HepG2 (cell line): ENCODE data around the gene MALRD1. TPM values are rescaled to one million over a fixed set of nuclear protein-coding genes. Genes with fewer than 3 reads are reported as not detected.

ENCODE experiments used
- ATAC-seq: fragments of 200-7000 bp; cut with Tn5 transposase; 3 replicates; pipeline ENCODE4 v1.9.1; 2020; ENCODE audit warnings: mild to moderate bottlenecking, moderate library complexity
- BruUV-seq: library from RNA; stranded (reverse); fragments of 400-500 nt; replicated peaks from 2 replicates; lab custom pipeline; 2021; lab: Mats Ljungman, UMichigan
- CTCF ChIA-PET: fragments of 300-600 bp; formaldehyde crosslinking; extraction: SDS; loops from one replicate; lab custom pipeline; 2021; ENCODE audit warnings: low total read pairs, inconsistent platforms, low intra/inter-chr PET ratio; lab: Yijun Ruan, JAX
- POLR2A ChIA-PET: fragments of 350-600 bp; sonication (Branson Sonifier 250); formaldehyde crosslinking; loops from one replicate; lab custom pipeline; 2020; ENCODE audit warnings: antibody characterized with exemption, inconsistent platforms; lab: Yijun Ruan, JAX
- DNase-seq: peaks from one replicate; pipeline ENCODE4 v3.0.0-alpha.2; 2015; ENCODE audit warnings: low spot score
- FAIRE-seq: peaks from 3 replicates; lab custom pipeline; 2011; peaks lifted over from hg19 to GRCh38; lab: Jason Lieb, UNC
- H2AFZ ChIP-seq: one replicate; pipeline ENCODE4 v1.6.1; 2011; ENCODE audit warnings: low read length, inconsistent platforms
- H3K27ac ChIP-seq: fragments of 300-600 bp; 3 replicates; pipeline ENCODE4 v1.8.0; 2011; ENCODE audit warnings: mixed run types, mild to moderate bottlenecking, mixed read lengths, low read length, inconsistent platforms; ENCODE audit not compliant: insufficient read depth; ENCODE audit errors: extremely low read length
- H3K27me3 ChIP-seq, 2 experiments: fragments of 200-600 bp in 1 of 2; 2 replicates in 1 of 2; 3 replicates in 1 of 2; pipeline versions ENCODE4 v1.6.0 to v1.8.0; 2011; ENCODE audit warnings: low read length in 2 of 2, mild to moderate bottlenecking in 2 of 2, moderate library complexity in 2 of 2, inconsistent platforms in 1 of 2; ENCODE audit not compliant: insufficient read depth in 2 of 2, control insufficient read depth in 1 of 2
- H3K36me3 ChIP-seq, 2 experiments: fragments of 200-600 bp in 1 of 2; replicated peaks in 1 of 2; 2 replicates in 1 of 2; 3 replicates in 1 of 2; pipeline versions ENCODE4 v1.5.1 to v1.8.0; 2011; ENCODE audit warnings: low read length in 2 of 2, inconsistent platforms in 1 of 2; ENCODE audit not compliant: insufficient read depth in 2 of 2, control insufficient read depth in 1 of 2
- H3K4me1 ChIP-seq: 2 replicates; pipeline ENCODE4 v1.5.1; 2012; ENCODE audit warnings: low read length, inconsistent platforms; ENCODE audit not compliant: insufficient read depth
- H3K4me2 ChIP-seq: 2 replicates; pipeline ENCODE4 v1.6.0; 2011; ENCODE audit warnings: low read depth, low read length, inconsistent platforms
- H3K4me3 ChIP-seq, 3 experiments: fragments of 200-600 bp in 1 of 3; sonication (generic), shearing (Covaris generic) in 1 of 3; replicated peaks in 1 of 3; 2 replicates each; pipeline ENCODE4 v1.5.1; 2011 to 2016; ENCODE audit warnings: low read length in 3 of 3, inconsistent platforms in 2 of 3, low read depth in 2 of 3, mild to moderate bottlenecking in 2 of 3, control low read depth in 1 of 3, mixed read lengths in 1 of 3; ENCODE audit not compliant: insufficient read depth in 1 of 3
- H3K79me2 ChIP-seq: one replicate; pipeline ENCODE4 v1.6.1; 2011; ENCODE audit warnings: low read length, inconsistent platforms; ENCODE audit not compliant: insufficient read depth
- H3K9ac ChIP-seq: 2 replicates; pipeline ENCODE4 v1.6.0; 2011; ENCODE audit warnings: mild to moderate bottlenecking, low read depth, low read length, inconsistent platforms; ENCODE audit not compliant: insufficient read depth
- H3K9me3 ChIP-seq: 2 replicates; pipeline ENCODE4 v1.5.1; 2012; ENCODE audit warnings: mild to moderate bottlenecking, low read length
- H4K20me1 ChIP-seq: 2 replicates; pipeline ENCODE4 v1.6.0; 2011; ENCODE audit warnings: inconsistent platforms, mild to moderate bottlenecking, low read length, moderate library complexity; ENCODE audit not compliant: insufficient read depth
- ATRX ChIP-seq: sonication (generic); formaldehyde crosslinking; IDR thresholded peaks from 2 replicates; pipeline ENCODE4 v1.4.0; 2020; ENCODE audit warnings: missing genetic modification reagents, borderline replicate concordance
- MAZ ChIP-seq, 2 experiments: sonication (generic) in 1 of 2; formaldehyde crosslinking in 1 of 2; IDR thresholded peaks; 2 replicates each; pipeline versions ENCODE4 v1.5.0 to v1.6.1; 2012 to 2020; ENCODE audit warnings: low read depth in 2 of 2, mild to moderate bottlenecking in 2 of 2, borderline replicate concordance in 1 of 2, improper control_type of control experiment in 1 of 2, low read length in 1 of 2, missing genetic modification reagents in 1 of 2, moderate library complexity in 1 of 2
- NPAS2 ChIP-seq: sonication (generic); formaldehyde crosslinking; IDR thresholded peaks from 2 replicates; pipeline ENCODE4 v1.8.0; 2022; ENCODE audit warnings: mild to moderate bottlenecking, missing genetic modification reagents, borderline replicate concordance
- ZFX ChIP-seq: sonication (generic); formaldehyde crosslinking; IDR thresholded peaks from 2 replicates; pipeline ENCODE4 v1.4.0; 2020; ENCODE audit warnings: mild to moderate bottlenecking, low read depth, missing genetic modification reagents, moderate library complexity
- WGBS: methylation state at CpG from one replicate; pipeline ENCODE4 v1.1.6; 2017; ENCODE audit warnings: low lambda C conversion rate; 5-methylcytosine and 5-hydroxymethylcytosine counted together
- in situ Hi-C: cut with HindIII; loops from 2 replicates; pipeline ENCODE4 v1.10.0; 2017; ENCODE audit warnings: low pct_unique_long_range_greater_than_20kb; ENCODE audit not compliant: extremely low pct_ligation_motif_present
- intact Hi-C: fragments of 100-400 bp; cut with micrococcal nuclease; formaldehyde crosslinking; loops from one replicate; pipeline ENCODE4 v1.10.0; 2022; ENCODE audit not compliant: unreplicated experiment
- polyA plus RNA-seq, 8 experiments: library from polyadenylated mRNA; depleted of rRNA in 3 of 8; stranded (reverse) in 7 of 8; unstranded in 1 of 8; fragments of >200 nt; fragmentation: Illumina TruSeq in 4 of 8; extraction: Trizol in 4 of 8; gene quantifications; 2 replicates each; pipeline versions ENCODE4 v1.2.1 to v1.2.3, GENCODE V29; 2011 to 2016; ENCODE audit warnings: low read depth in 4 of 8, missing spikeins in 1 of 8, mixed read lengths in 1 of 8; ENCODE audit not compliant: insufficient read depth in 1 of 8
- total RNA-seq, 5 experiments: library from RNA; depleted of rRNA; stranded (reverse); fragments of >200 nt; fragmentation: Illumina TruSeq; extraction: Trizol; gene quantifications; 2 replicates each; pipeline ENCODE4 v1.2.3, GENCODE V29; 2016; ENCODE audit warnings: low read depth in 1 of 5
- TF ChIP-seq, protein P1 (sequence below): sonication (generic); formaldehyde crosslinking; IDR thresholded peaks from 2 replicates; pipeline ENCODE4 v1.8.1; 2023; ENCODE audit warnings: mild to moderate bottlenecking, inconsistent platforms, moderate library complexity, missing genetic modification reagents, borderline replicate concordance
- TF ChIP-seq, protein P2 (sequence below): sonication (generic); formaldehyde crosslinking; IDR thresholded peaks from 2 replicates; pipeline ENCODE4 v1.8.1; 2023; ENCODE audit warnings: mild to moderate bottlenecking, moderate library complexity, missing genetic modification reagents
- TF ChIP-seq, protein P3 (sequence below): sonication (generic); formaldehyde crosslinking; IDR thresholded peaks from 2 replicates; pipeline ENCODE4 v1.5.0; 2020; ENCODE audit warnings: missing genetic modification reagents, mild to moderate bottlenecking, borderline replicate concordance
- TF ChIP-seq, protein P4 (sequence below): sonication (generic); formaldehyde crosslinking; IDR thresholded peaks from 2 replicates; pipeline ENCODE4 v1.8.0; 2022; ENCODE audit warnings: missing genetic modification reagents, mild to moderate bottlenecking, moderate library complexity, borderline replicate concordance
- TF ChIP-seq, protein P5 (sequence below): sonication (generic); formaldehyde crosslinking; IDR thresholded peaks from 2 replicates; pipeline ENCODE4 v1.5.0; 2020; ENCODE audit warnings: missing genetic modification reagents, mild to moderate bottlenecking, borderline replicate concordance

Gene MALRD1
- total and polyA plus RNA-seq, 2 of the 13 experiments (the other 11 are each of a cell fraction or from before 2014, with no cell fraction given), result 5.7 to 15.4 TPM

DNA sequence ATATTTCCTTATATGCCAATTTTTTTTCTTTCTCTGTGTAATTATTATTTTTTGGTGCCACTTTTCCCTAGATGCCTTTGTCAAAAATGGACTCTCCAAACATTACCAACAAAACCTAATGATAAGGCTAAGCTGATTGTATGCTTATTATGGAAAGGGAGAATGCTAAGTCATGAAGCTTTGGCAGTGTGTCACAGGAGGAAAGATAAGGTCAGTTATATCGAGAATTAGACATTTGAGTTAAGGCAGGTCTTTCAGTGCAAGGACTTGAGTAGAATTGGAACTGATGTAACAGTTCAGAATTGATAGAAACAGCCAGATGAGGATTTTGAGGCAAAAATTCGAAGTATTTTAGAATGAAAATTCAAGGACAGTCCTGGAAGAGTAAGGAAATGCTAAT is 16.8 kb upstream of the MALRD1 start (continued):
- TF ChIP-seq MAZ (IDR thresholded peaks at IDR 0.05; ENCODE audit: borderline replicate concordance, low read depth, low read length) (no peak), MAZ (CRISPR knock-in tag; IDR thresholded peaks at IDR 0.05; ENCODE audit: low read depth) (no peak), NPAS2 (CRISPR knock-in tag) (no peak)
- TF ChIP-seq, protein P1, sequence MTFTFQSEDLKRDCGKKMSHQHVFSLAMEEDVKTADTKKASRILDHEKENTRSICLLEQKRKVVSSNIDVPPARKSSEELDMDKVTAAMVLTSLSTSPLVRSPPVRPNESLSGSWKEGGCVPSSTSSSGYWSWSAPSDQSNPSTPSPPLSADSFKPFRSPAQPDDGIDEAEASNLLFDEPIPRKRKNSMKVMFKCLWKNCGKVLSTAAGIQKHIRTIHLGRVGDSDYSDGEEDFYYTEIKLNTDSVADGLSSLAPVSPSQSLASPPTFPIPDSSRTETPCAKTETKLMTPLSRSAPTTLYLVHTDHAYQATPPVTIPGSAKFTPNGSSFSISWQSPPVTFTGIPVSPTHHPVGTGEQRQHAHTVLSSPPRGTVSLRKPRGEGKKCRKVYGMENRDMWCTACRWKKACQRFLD (CRISPR knock-in tag), result no peak

DNA sequence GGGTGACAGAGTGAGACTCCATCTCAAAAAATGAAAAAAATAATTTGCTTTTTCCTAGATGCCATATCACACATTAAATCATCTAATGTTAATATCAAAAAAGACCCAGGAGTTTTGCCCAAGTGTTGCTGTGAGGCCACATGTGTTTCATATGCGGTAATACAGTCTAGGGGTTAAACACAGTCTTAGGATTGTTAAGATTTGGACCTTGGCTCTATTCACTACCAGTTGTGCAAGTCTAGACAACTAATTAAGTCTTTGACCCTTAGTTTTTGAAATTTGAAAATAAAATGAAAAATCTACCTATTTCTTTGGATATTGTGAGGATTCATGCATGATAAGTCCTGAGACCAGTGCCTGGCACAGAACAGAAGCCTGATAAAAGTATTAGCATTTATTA is 14.9 kb upstream of the MALRD1 start:
- no peaks in the 10 kb centered on the region for H3K79me2 ChIP-seq
- no peaks in the 10 kb centered on the region for H3K4me1 ChIP-seq
- H4K20me1 ChIP-seq, result no peaks in the 10 kb centered on the region
- POLR2A ChIA-PET, result no interaction called here
- no peak overlapping the region for H3K4me3 ChIP-seq
- CTCF ChIA-PET, result no interaction called here
- H3K27ac ChIP-seq, result no peak overlapping the region
- in situ Hi-C loops, result no loop called here
- no peaks in the 10 kb centered on the region for H3K9me3 ChIP-seq
- no peak for DNase-seq
- 0% methylated on average over 1 of the region's 1 CpG for WGBS
- no peak overlapping the region for H2AFZ ChIP-seq
- TF ChIP-seq ZFX (CRISPR knock-in tag), result no peak
- TF ChIP-seq, protein P2, sequence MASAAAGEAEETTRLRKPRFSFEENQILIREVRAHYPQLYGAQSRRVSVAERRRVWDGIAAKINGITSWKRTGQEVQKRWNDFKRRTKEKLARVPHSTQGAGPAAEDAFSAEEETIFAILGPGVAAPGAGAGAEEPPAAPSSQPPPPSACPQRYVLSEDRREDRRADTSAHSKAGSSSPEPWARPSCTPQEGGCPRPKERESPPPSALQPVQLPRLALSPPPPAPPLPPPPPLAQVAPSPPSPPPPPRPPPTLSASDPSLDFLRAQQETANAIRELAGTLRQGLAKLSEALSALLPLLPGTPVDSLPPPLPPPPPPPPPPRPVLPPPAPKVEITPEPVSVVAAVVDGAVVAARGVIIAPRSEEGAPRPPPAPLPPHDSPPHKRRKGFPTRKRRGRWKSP, result no peak
- TF ChIP-seq, protein P3, sequence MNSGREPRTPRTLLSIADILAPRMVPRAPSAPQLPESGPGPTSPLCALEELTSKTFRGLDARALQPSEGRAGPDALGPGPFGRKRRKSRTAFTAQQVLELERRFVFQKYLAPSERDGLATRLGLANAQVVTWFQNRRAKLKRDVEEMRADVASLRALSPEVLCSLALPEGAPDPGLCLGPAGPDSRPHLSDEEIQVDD (CRISPR knock-in tag), result no peak
- TF ChIP-seq, protein P4, sequence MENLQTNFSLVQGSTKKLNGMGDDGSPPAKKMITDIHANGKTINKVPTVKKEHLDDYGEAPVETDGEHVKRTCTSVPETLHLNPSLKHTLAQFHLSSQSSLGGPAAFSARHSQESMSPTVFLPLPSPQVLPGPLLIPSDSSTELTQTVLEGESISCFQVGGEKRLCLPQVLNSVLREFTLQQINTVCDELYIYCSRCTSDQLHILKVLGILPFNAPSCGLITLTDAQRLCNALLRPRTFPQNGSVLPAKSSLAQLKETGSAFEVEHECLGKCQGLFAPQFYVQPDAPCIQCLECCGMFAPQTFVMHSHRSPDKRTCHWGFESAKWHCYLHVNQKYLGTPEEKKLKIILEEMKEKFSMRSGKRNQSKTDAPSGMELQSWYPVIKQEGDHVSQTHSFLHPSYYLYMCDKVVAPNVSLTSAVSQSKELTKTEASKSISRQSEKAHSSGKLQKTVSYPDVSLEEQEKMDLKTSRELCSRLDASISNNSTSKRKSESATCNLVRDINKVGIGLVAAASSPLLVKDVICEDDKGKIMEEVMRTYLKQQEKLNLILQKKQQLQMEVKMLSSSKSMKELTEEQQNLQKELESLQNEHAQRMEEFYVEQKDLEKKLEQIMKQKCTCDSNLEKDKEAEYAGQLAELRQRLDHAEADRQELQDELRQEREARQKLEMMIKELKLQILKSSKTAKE (CRISPR knock-in tag), result no peak
- TF ChIP-seq, protein P5, sequence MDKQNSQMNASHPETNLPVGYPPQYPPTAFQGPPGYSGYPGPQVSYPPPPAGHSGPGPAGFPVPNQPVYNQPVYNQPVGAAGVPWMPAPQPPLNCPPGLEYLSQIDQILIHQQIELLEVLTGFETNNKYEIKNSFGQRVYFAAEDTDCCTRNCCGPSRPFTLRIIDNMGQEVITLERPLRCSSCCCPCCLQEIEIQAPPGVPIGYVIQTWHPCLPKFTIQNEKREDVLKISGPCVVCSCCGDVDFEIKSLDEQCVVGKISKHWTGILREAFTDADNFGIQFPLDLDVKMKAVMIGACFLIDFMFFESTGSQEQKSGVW (CRISPR knock-in tag), result no peak
- no peak for TF ChIP-seq ATRX
- TF ChIP-seq, all 625 proteins: peak for 0
- no peaks in the 10 kb centered on the region for H3K36me3 ChIP-seq
- BruUV-seq, result no TSS peak
- no peak overlapping the region for H3K9ac ChIP-seq
- intact Hi-C loops, result no loop called here
- H3K4me2 ChIP-seq, result no peak overlapping the region
- FAIRE-seq, result no peak
- H3K27me3 ChIP-seq, result no peaks in the 10 kb centered on the region
- no peak for ATAC-seq
